Activated CD8-positive, alpha-beta T cell treated with anti-CD3 and anti-CD28 coated beads for 36 hours (primary cell): Measurements from ENCODE around the gene GORASP1. TPM values are rescaled to one million over a fixed set of nuclear protein-coding genes. Genes with fewer than 3 reads are reported as not detected.

ENCODE experiments used
- ATAC-seq: fragments of 200-7000 bp; cut with Tn5 transposase; one replicate; pipeline ENCODE4 v1.10.0; 2021; ENCODE audit warnings: mild to moderate bottlenecking, moderate library complexity
- CTCF ChIA-PET: fragments of 350-600 bp; sonication (Branson Sonifier 250); formaldehyde crosslinking; loops from one replicate; lab custom pipeline; 2021; ENCODE audit warnings: antibody characterized with exemption; lab: Charles Lee
- POLR2A ChIA-PET: fragments of 350-600 bp; sonication (Branson Sonifier 250); formaldehyde crosslinking; loops from one replicate; lab custom pipeline; 2021; ENCODE audit warnings: antibody characterized with exemption; lab: Charles Lee
- DNase-seq: peaks from one replicate; pipeline ENCODE4 v3.0.0-alpha.2; 2020
- H3K27ac Mint-ChIP-seq: one replicate; pipeline ENCODE4 v1.8.0; 2021; ENCODE audit warnings: mild to moderate bottlenecking, mixed read lengths
- H3K27me3 Mint-ChIP-seq: one replicate; pipeline ENCODE4 v1.8.0; 2021; ENCODE audit warnings: mixed read lengths
- H3K36me3 Mint-ChIP-seq: one replicate; pipeline ENCODE4 v1.8.0; 2021; ENCODE audit warnings: low read depth, mixed read lengths
- H3K4me1 Mint-ChIP-seq: one replicate; pipeline ENCODE4 v1.8.0; 2021; ENCODE audit warnings: low read depth, mixed read lengths
- H3K4me3 Mint-ChIP-seq: one replicate; pipeline ENCODE4 v1.8.0; 2021; ENCODE audit warnings: mild to moderate bottlenecking, moderate library complexity, mixed read lengths
- H3K9me3 Mint-ChIP-seq: one replicate; pipeline ENCODE4 v1.8.0; 2021; ENCODE audit warnings: mixed read lengths
- CTCF ChIP-seq: fragments of 200-600 bp; IDR thresholded peaks from one replicate; pipeline ENCODE4 v1.8.0; 2022; ENCODE audit warnings: antibody characterized with exemption, mild to moderate bottlenecking
- intact Hi-C: fragments of 100-400 bp; cut with micrococcal nuclease; formaldehyde crosslinking; loops from one replicate; pipeline ENCODE4 v1.10.0; 2022
- total RNA-seq, 2 experiments: library from RNA; stranded (reverse); gene quantifications; one replicate each; pipeline ENCODE4 v1.2.3, GENCODE V29; 2021

Gene GORASP1
- total RNA-seq, 2 experiments from 2014 or later, result 16.2 to 18.3 TPM

GRCh38 chr3:39122813-39123212 lies 15.4 kb upstream of the GORASP1 start:
- Mint-ChIP-seq H3K27ac (no peak overlapping the region), H3K36me3 (no peaks in the 10 kb centered on the region), H3K4me1 (peaks cover 11% of the 10 kb centered on the region), H3K4me3 (no peak overlapping the region), H3K27me3 (no peaks in the 10 kb centered on the region), H3K9me3 (no peaks in the 10 kb centered on the region)
- TF ChIP-seq CTCF, result no peak
- POLR2A ChIA-PET, result no interaction called here
- no peak for ATAC-seq
- intact Hi-C loops, result no loop called here
- no peak for DNase-seq
- CTCF ChIA-PET, result no interaction called here

- no peak for DNase-seq
- Mint-ChIP-seq H3K27me3 (no peaks in the 10 kb centered on the region), H3K4me3 (no peak overlapping the region), H3K9me3 (no peaks in the 10 kb centered on the region), H3K36me3 (no peaks in the 10 kb centered on the region), H3K27ac (no peak overlapping the region), H3K4me1 (peaks cover under 1% of the 10 kb centered on the region)
- CTCF ChIA-PET, result no interaction called here
- POLR2A ChIA-PET, result no interaction called here
- ATAC-seq, result no peak
- intact Hi-C loops, result no loop called here
- TF ChIP-seq CTCF, result no peak
These were observed 14.2 kb upstream of the GORASP1 start for GRCh38 chr3:39121621-39122020.

GRCh38 chr3:39118931-39119660 lies 11.7 kb upstream of the GORASP1 start:
- no peaks in the 10 kb centered on the region for H3K27me3 Mint-ChIP-seq

GRCh38 chr3:39118079-39118478 lies 10.7 kb upstream of the GORASP1 start:
- no peaks in the 10 kb centered on the region for H3K4me1 Mint-ChIP-seq
- CTCF ChIA-PET, result interaction anchor here (0.8 to 3.1 kb wide), 4 partner anchors 8 to 174 kb away, joined by 4 to 22 read pairs (median 10); no protein-coding TSS in a partner anchor
- H3K4me3 Mint-ChIP-seq, result no peak overlapping the region
- H3K36me3 Mint-ChIP-seq, result no peaks in the 10 kb centered on the region
- no peaks in the 10 kb centered on the region for H3K9me3 Mint-ChIP-seq
- DNase-seq (no peak), ATAC-seq (no peak)
- TF ChIP-seq CTCF, result no peak
- intact Hi-C loops, result no loop called here
- H3K27me3 Mint-ChIP-seq, result no peaks in the 10 kb centered on the region
- POLR2A ChIA-PET, result interaction anchor here (0.6 to 1.2 kb wide), 3 partner anchors 10 to 68 kb away, joined by 3 read pairs; partner anchors contain the start of gene TTC21A
- no peak overlapping the region for H3K27ac Mint-ChIP-seq

More at GRCh38 chr3:39118931-39119660, 11.7 kb upstream of the GORASP1 start:
- CTCF ChIA-PET, result interaction anchor here (0.9 to 3.0 kb wide), 3 partner anchors 15 to 173 kb away, joined by 3 to 11 read pairs (median 9); no protein-coding TSS in a partner anchor
- no peaks in the 10 kb centered on the region for H3K4me1 Mint-ChIP-seq
- no peaks in the 10 kb centered on the region for H3K9me3 Mint-ChIP-seq
- DNase-seq, result no peak
- no peak overlapping the region for H3K27ac Mint-ChIP-seq
- no peak overlapping the region for H3K4me3 Mint-ChIP-seq
- H3K36me3 Mint-ChIP-seq, result no peaks in the 10 kb centered on the region
- TF ChIP-seq CTCF, result no peak
- ATAC-seq, result no peak
- POLR2A ChIA-PET, result interaction anchor here (1.2 to 1.5 kb wide), 4 partner anchors 11 to 27 kb away, joined by 3 to 4 read pairs (median 4); partner anchors contain the start of gene TTC21A
- intact Hi-C loops, result no loop called here

GRCh38 chr3:39115870-39116269 lies 8.4 kb upstream of the GORASP1 start:
- no peak for ATAC-seq
- ChIA-PET CTCF (interaction anchor here (0.6 to 3.1 kb wide), 6 partner anchors 8 to 176 kb away, joined by 3 to 22 read pairs (median 4); partner anchors contain the start of genes GORASP1 and TTC21A), POLR2A (interaction anchor here (1.0 to 1.3 kb wide), 2 partner anchors 8 to 25 kb away, joined by 3 read pairs; partner anchors contain the start of genes GORASP1 and TTC21A)
- H3K27me3 Mint-ChIP-seq, result no peaks in the 10 kb centered on the region
- intact Hi-C loops, result no loop called here
- no peak overlapping the region for H3K27ac Mint-ChIP-seq
- no peak for TF ChIP-seq CTCF
- no peaks in the 10 kb centered on the region for H3K36me3 Mint-ChIP-seq
- DNase-seq, result no peak
- no peaks in the 10 kb centered on the region for H3K9me3 Mint-ChIP-seq
- H3K4me3 Mint-ChIP-seq, result no peak overlapping the region
- H3K4me1 Mint-ChIP-seq, result no peaks in the 10 kb centered on the region
